GM12873 (cell line): ENCODE data around the gene KIF3C.

Experiments used
- TF ChIP-seq, protein P1 (sequence below): IDR thresholded peaks from 2 replicates; pipeline ENCODE4 v1.5.1; 2012; ENCODE audit warnings: low read depth, mild to moderate bottlenecking, moderate library complexity, low read length, control low read depth; ENCODE audit not compliant: insufficient read depth; ENCODE audit errors: missing control alignments

KIF3C gene

DNA sequence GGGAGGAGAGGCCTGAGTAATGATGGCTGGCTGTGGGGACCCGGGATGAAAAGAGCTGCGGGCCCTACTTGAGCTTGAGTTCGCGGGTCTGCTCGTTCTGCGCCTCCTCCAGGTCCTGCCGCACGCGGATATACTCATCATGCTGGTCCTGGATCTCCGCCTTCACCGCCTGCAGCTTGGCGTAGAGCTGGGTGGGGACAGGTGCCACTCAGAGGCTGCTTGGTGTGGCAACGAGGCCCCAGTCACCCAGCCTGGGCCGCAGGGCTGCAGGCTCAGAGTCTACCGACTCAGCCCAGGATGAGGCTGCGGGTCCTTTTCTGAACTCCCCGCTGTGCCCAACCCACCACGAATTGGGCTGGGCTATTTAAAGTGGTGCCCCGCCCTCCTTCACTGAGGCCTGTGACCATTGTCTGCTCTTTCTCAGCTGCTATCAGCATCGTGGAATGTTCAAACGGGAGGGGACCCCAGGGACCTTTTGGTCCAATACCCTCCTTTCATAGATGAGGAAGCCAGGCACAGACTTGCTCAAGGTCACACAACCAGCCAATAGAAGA, 28.0 kb downstream of the KIF3C start:
- TF ChIP-seq, protein P1, sequence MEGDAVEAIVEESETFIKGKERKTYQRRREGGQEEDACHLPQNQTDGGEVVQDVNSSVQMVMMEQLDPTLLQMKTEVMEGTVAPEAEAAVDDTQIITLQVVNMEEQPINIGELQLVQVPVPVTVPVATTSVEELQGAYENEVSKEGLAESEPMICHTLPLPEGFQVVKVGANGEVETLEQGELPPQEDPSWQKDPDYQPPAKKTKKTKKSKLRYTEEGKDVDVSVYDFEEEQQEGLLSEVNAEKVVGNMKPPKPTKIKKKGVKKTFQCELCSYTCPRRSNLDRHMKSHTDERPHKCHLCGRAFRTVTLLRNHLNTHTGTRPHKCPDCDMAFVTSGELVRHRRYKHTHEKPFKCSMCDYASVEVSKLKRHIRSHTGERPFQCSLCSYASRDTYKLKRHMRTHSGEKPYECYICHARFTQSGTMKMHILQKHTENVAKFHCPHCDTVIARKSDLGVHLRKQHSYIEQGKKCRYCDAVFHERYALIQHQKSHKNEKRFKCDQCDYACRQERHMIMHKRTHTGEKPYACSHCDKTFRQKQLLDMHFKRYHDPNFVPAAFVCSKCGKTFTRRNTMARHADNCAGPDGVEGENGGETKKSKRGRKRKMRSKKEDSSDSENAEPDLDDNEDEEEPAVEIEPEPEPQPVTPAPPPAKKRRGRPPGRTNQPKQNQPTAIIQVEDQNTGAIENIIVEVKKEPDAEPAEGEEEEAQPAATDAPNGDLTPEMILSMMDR: no peak

DNA sequence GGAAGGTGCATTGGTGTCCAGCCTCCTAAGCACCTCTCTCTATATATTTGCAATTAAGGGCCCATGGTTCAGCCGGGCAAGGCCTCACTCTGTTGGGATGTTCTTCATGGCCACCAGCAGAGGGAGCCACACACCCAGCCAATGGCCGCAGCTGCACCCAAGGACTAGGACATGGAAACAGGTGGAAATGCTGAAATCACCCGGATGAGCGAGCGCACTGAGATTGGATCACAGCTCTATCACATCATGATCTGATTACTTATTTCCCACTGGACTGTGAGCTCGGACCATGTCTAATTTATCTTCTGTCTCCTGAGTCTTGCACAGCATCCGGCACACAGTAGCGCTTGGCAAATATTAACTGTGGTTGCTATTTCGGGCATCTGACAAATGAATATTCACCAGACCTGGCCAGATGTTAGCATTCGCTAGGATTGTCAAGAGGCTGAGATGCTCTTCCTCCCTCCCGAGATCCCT, 31.2 kb downstream of the KIF3C start:
- TF ChIP-seq, protein P1: peak; percentile 97

- TF ChIP-seq, protein P1: no peak
These were observed 33.9 kb downstream of the KIF3C start for GRCh38 chr2:25948437-25948836.

DNA sequence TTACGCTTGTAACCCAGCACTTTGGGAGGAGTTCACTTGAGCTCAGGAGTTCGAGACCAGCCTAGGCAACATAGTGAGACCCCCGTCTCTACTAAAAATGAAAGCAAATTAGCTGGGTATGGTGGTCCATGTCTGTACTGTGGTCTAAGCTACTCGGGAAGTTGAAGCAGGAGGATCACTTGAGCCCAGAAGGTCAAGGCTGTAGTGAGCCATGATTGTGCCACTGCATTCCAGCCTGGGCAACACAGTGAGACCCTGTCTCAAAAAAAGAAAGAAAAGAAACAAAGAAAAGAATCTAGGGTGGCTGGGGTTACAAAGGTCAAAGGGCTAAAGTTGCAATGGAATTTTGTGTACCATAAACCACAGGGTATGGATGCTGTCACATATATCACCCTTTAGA, 41.3 kb downstream of the KIF3C start:
- TF ChIP-seq, protein P1: no peak

GRCh38 chr2:25939257-25939668, 43.0 kb downstream of the KIF3C start:
- TF ChIP-seq, protein P1: no peak

DNA sequence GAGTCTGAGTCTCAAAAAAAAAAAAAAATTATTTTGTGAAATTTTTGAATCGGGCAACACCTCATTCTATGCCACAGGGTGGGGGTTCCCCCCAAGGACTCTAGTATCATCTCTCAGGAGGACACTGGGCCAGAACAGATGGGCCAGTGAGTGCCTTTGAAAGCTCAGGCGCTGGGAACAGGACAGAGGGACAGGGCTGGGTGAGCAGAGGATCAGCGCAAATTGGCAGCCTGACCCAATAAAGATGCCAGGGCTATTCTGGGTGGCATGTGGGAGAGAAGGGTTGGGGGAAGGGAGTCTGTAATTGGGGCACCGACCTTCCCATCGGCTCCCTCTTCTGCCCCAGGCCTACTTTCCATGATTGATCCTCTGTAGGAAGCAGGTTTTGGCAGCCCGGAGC, 44.0 kb downstream of the KIF3C start:
- TF ChIP-seq, protein P1: no peak

DNA sequence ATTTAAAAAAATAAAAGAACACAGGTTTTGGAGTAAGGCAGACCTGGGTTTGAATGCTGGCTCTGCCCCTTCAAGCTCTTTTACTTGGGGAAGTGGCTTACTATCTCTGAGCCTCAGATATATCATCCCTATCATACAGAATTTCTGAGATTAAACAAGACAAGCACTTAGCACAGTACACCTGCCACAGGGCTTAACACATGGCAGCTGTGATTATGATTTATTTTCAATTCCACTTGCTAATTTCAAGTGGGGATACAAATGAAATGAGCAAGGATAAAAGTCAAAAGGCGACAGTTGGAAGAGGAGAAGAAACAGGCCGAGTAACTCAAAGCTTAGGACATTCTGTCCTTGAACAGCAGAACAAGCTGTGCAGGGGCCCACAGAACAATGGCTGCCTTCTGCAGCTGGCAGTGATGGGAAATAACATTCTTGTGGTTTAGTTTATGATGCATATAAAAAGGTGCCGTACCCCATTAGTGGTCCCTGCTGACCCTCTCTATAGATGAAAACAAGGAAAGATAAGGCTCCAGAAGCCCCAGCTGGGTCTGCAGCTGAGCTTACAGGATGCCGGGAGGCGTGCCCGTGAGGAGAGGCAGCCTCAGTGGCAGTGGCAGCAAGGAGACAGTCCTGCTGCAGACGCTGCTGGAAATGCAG, 45.3 kb downstream of the KIF3C start:
- TF ChIP-seq, protein P1: no peak
